Fibroblast of pulmonary artery (primary cell): ENCODE results near the gene ASRGL1.

ENCODE experiments used
- DNase-seq: peaks from one replicate; pipeline ENCODE4 v3.0.0-alpha.2; 2010; ENCODE audit warnings: low read depth
- H3K4me3 ChIP-seq: replicated peaks from 2 replicates; pipeline ENCODE4 v1.5.1; 2011; ENCODE audit warnings: low read depth, mild to moderate bottlenecking, control low read depth, low read length, moderate library complexity
- TF ChIP-seq, protein P1 (sequence below): IDR thresholded peaks from 2 replicates; pipeline ENCODE4 v1.5.1; 2011; ENCODE audit warnings: mild to moderate bottlenecking, control low read depth, low read length, inconsistent platforms; ENCODE audit errors: missing control alignments

The ASRGL1 gene

DNA sequence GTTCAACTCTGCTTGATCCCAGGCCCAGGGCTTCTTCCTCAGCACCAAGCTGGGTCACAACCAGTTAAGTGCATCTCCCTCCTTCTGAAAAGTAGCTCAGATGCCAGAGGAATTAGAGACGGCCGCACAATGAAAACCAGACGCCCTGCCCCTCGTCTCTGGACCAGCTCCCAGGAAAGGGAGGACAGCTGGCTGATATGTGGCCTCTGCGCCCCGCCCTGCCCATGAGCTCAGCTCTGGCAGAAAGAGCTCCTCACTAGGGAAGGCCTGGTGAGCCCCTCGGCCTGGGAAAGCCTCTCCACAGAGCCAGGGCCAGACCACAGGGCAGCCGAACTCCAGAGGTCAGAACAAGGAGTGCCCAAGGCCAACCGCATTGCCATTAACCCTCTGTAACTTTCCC, 63.5 kb downstream of the ASRGL1 start:
- H3K4me3 ChIP-seq: no peak overlapping the region
- TF ChIP-seq, protein P1, sequence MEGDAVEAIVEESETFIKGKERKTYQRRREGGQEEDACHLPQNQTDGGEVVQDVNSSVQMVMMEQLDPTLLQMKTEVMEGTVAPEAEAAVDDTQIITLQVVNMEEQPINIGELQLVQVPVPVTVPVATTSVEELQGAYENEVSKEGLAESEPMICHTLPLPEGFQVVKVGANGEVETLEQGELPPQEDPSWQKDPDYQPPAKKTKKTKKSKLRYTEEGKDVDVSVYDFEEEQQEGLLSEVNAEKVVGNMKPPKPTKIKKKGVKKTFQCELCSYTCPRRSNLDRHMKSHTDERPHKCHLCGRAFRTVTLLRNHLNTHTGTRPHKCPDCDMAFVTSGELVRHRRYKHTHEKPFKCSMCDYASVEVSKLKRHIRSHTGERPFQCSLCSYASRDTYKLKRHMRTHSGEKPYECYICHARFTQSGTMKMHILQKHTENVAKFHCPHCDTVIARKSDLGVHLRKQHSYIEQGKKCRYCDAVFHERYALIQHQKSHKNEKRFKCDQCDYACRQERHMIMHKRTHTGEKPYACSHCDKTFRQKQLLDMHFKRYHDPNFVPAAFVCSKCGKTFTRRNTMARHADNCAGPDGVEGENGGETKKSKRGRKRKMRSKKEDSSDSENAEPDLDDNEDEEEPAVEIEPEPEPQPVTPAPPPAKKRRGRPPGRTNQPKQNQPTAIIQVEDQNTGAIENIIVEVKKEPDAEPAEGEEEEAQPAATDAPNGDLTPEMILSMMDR: no peak
- DNase-seq: peak; percentile 82

DNA sequence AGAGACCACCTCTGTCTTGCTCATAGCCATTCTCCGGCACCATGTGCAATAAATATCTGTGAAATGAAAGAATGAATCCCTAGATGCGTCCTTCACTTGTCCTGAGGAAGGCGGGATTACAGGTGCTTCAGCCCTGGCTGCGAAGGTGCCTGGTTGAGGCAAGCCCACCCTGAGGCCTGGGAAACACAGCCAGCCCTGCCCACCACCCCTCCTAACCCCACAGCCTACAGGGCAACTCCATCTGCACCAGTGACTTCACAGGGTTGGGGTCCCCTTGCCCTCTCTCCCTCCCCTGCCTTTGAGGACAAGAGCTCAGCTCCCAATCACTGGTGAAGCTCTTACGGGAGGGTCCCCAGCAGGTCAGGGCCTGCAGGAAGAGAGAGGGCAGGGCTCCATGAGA, 64.1 kb downstream of the ASRGL1 start:
- DNase-seq: no peak
- TF ChIP-seq, protein P1: no peak
- H3K4me3 ChIP-seq: no peak overlapping the region

DNA sequence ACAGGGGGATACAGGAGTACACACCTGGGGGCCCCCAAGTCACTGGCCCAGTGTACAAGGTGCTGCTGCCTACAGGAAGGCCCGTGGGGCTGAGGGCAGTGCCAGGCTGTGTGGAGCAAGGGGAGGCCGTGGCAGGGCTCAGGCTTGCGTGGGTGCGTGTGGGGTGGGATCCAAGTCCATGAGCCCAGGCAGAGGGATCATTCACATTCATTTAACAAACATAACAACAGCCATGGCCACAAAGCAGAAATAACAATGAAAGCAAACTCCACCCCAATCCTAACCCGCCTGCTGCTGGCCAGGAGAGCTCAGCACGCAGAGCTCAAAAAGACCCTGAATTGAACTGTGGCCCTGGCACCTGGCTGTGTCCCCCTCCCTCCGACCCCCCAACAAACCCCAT, 64.6 kb downstream of the ASRGL1 start:
- no peak for DNase-seq
- TF ChIP-seq, protein P1: no peak
- no peak overlapping the region for H3K4me3 ChIP-seq

DNA sequence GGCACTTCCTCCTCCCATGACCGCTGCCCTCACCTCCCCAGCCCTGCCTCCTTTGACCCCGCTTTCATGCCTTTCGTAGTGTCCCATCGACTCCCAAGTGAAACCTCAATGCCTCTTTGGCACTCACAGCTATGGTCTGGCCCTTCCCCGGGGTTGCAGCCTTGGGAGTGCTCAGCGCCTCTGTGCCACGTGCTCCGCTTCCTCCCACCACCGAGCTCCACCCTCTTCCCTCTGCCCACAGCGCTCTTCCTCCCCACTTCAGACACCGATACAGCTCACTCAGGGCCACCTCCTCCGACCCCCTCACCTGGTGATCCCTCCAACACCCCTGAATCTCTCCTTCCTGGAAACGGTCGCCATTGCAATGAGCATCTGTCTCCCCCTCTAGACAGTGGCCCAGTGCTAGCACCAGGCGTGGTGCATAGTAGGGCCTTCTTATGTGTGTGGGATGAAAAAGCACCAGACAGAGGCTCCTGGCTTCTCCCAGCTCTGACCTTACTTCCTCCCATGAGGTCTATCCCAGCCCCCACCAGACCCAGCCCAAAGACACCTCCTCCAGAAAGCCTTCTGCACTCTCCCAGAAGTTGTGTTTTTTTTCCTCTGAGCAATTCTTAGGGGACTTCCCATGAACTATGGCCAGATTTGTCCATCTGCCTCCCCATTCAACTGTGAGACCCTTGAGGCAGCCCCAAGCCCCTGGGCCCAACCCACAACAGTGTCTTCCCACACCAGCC, 65.1 kb downstream of the ASRGL1 start:
- TF ChIP-seq, protein P1: no peak
- DNase-seq: no peak
- H3K4me3 ChIP-seq: no peak overlapping the region

DNA sequence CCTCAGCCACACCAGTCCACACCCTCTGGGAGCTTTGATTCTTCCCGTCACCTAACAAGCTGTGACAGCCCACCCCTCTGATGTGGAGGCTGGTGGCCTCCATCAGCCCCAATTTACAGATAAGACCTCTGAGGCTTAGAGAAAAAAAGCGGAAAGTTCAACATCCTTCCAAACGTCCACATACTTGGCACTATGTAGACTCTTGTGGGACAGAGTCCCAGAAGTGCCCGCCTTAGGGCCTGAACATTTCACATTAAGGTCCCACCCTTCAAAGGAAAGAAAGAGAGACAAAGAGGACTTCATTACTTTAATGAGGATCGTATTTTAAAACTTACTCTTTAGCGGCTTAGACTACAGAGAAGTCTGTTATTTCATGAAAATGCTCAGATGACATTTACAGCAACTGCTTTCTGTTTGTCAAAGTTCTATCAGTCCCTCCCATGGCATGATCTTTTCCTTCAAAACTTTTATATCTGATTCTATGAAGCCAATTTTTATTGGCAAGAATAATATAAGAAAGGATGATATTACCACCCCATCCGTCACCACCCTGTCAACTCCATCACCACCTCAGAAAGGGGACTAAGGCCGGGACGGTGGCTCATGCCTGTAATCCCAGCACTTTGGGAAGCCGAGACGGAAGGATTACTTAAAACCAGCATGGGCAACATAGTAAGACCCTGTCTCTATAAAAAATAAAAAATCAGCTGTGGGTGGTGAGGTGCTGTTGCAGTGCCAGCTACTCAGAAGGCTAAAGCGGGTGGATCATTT, 65.9 kb downstream of the ASRGL1 start:
- TF ChIP-seq, protein P1: no peak
- DNase-seq: no peak
- no peak overlapping the region for H3K4me3 ChIP-seq

DNA sequence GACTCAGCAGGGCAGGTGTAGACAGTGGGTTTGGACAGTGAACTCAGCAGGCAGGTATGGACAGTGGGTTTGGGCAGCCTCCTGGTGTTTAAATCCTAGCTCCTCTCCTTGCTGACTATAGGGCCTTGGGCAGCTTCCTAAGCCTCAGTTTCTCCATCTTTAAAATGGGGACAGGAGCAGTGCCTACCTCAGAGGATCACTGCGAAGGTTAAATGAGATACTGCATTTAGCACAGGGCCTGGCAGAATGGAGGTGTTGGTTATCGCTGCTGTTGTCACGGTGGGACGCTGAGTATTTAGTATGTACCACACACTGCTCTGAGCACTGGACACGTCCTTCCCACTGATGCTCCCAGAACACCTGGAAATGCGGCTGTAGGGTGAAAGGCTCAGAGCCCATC, 67.2 kb downstream of the ASRGL1 start:
- no peak overlapping the region for H3K4me3 ChIP-seq
- TF ChIP-seq, protein P1: no peak
- DNase-seq: no peak
